H1 (cell line): ENCODE results near the gene LRRTM4. TPM values are rescaled to one million over a fixed set of nuclear protein-coding genes. Genes with fewer than 3 reads are reported as not detected.

Source experiments
- BACH1 ChIP-seq: IDR thresholded peaks from 2 replicates; pipeline ENCODE4 v1.6.1; 2012; ENCODE audit warnings: low read length, improper control_type of control experiment
- CBX5 ChIP-seq: fragments of 300-800, 300-1000 bp; sonication (generic); IDR thresholded peaks from 2 replicates; pipeline ENCODE4 v1.7.1; 2016; ENCODE audit warnings: antibody characterized with exemption, low read length, low read depth
- EP300 ChIP-seq, 2 experiments: IDR thresholded peaks; 1 replicate in 1 of 2; 2 replicates in 1 of 2; pipeline ENCODE4 v1.6.1; 2011 to 2012; ENCODE audit warnings: low read depth in 2 of 2, low read length in 2 of 2, mild to moderate bottlenecking in 2 of 2, borderline replicate concordance in 1 of 2, inconsistent platforms in 1 of 2, moderate library complexity in 1 of 2
- TAF1 ChIP-seq: IDR thresholded peaks from 2 replicates; pipeline ENCODE4 v1.6.1; 2011; ENCODE audit warnings: mild to moderate bottlenecking, low read depth, low read length
- TBP ChIP-seq: IDR thresholded peaks from 2 replicates; pipeline ENCODE4 v1.6.1; 2011; ENCODE audit warnings: low read depth, low read length, improper control_type of control experiment
- polyA plus RNA-seq, 7 experiments: library from polyadenylated mRNA; depleted of rRNA in 3 of 7; stranded (reverse) in 5 of 7; unstranded in 2 of 7; fragments of >200 nt in 5 of 7; fragments of 200-250 nt in 2 of 7; gene quantifications; 1 replicate in 5 of 7; 2 replicates in 1 of 7; 4 replicates in 1 of 7; pipeline versions ENCODE4 v1.2.1 to v1.2.3, GENCODE V29; 2011 to 2013; ENCODE audit warnings: missing spikeins in 2 of 7, mixed read lengths in 2 of 7
- total RNA-seq: library from RNA; stranded (reverse); fragmentation: NEBNext Ultra II Directional; extraction: Animal tissue kit (Norgen Biotek cat#: 25700); gene quantifications from 2 replicates; pipeline ENCODE4 v1.2.1, GENCODE V29; 2021
- TF ChIP-seq, protein P1 (sequence below): IDR thresholded peaks from 2 replicates; pipeline ENCODE4 v1.6.1; 2011; ENCODE audit warnings: low read depth, mild to moderate bottlenecking, low read length; ENCODE audit not compliant: insufficient read depth

Gene LRRTM4
- total and polyA plus RNA-seq, 2 of the 8 experiments (the other 6 are each of a cell fraction or from before 2014, with no cell fraction given): 3.6 to 9.5 TPM

- no peak for TF ChIP-seq TAF1
- TF ChIP-seq, protein P1, sequence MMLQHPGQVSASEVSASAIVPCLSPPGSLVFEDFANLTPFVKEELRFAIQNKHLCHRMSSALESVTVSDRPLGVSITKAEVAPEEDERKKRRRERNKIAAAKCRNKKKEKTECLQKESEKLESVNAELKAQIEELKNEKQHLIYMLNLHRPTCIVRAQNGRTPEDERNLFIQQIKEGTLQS: no peak
- no peak for TF ChIP-seq EP300 (IDR thresholded peaks at IDR 0.05; ENCODE audit: borderline replicate concordance in 1 of 2, low read depth in 2 of 2, low read length in 2 of 2)
- TF ChIP-seq BACH1: no peak
- no peak for TF ChIP-seq CBX5
- TF ChIP-seq TBP: no peak
Measured at GRCh38 chr2:76977846-76978727, 544.1 kb downstream of the LRRTM4 start (continued).
